ENCODE data around the gene RPP38. TPM values are rescaled to one million over a fixed set of nuclear protein-coding genes. Genes with fewer than 3 reads are reported as not detected.

RPP38 gene
- total and polyA plus RNA-seq, 2 of the 8 experiments (the other 6 are each of a cell fraction or from before 2014, with no cell fraction given), result 20.8 to 23.3 TPM

DNA sequence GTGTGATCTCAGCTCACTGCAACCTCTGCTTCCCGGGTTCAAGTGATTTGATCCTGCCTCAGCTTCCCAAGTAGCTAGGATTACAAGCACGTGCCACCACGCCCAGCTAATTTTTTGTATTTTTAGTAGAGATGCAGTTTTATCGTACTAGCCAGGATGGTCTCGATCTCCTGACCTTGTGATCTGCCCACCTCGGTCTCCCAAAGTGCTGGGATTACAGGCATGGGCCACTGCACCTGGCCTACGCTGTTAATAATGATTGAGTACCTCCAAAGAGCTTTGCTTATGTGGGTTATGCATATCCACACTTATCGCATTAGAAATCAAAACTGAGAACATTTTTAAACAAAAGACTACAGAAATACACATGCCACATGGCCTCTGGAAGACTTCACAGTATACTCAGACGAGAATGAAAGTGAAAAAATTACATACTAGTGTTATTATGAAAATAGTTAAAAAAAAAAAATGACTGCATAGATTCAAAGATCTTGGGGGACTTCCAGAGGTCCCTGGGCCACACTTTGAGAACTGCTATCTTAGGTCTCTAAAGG, 25.4 kb downstream of the RPP38 start (continued):
- TF ChIP-seq ZNF274 (IDR thresholded peaks at IDR 0.05; ENCODE audit: borderline replicate concordance, extremely low read depth, low read length), result no peak
- no peak for TF ChIP-seq KDM5A (IDR thresholded peaks at IDR 0.05; ENCODE audit: low read length)
- no peak for TF ChIP-seq NANOG (IDR thresholded peaks at IDR 0.05; ENCODE audit: insufficient read depth, low read depth, low read length, poor library complexity, severe bottlenecking)
